Smooth muscle cell (in vitro differentiated cells): Measurements from ENCODE around the gene DIP2C. TPM values are rescaled to one million over a fixed set of nuclear protein-coding genes. Genes with fewer than 3 reads are reported as not detected.

Experiments
- DNase-seq: peaks from one replicate; lab custom pipeline; 2025; ENCODE audit not compliant: unreplicated experiment; lab: John Stamatoyannopoulos, UW
- H2AFZ ChIP-seq: fragments of 200-600 bp; sonication (generic); 2 replicates; pipeline ENCODE4 v1.6.0; 2016; ENCODE audit warnings: antibody characterized with exemption, low read depth, mild to moderate bottlenecking
- H3F3A ChIP-seq: fragments of 200-600 bp; sonication (generic); 2 replicates; pipeline ENCODE4 v1.6.0; 2017; ENCODE audit warnings: antibody characterized with exemption, low read depth
- H3K27ac ChIP-seq: fragments of 200-600 bp; sonication (generic); 2 replicates; pipeline ENCODE4 v1.5.1; 2016; ENCODE audit warnings: low read depth, mild to moderate bottlenecking
- H3K27me3 ChIP-seq: fragments of 200-600 bp; sonication (generic); 2 replicates; pipeline ENCODE4 v1.6.1; 2016; ENCODE audit warnings: low read depth, mild to moderate bottlenecking
- H3K36me3 ChIP-seq: fragments of 200-600 bp; sonication (generic); 2 replicates; pipeline ENCODE4 v1.5.1; 2016; ENCODE audit warnings: low read depth
- H3K4me1 ChIP-seq: fragments of 200-600 bp; sonication (generic); 2 replicates; pipeline ENCODE4 v1.5.1; 2016; ENCODE audit warnings: low read depth
- H3K4me2 ChIP-seq: fragments of 200-600 bp; sonication (generic); 2 replicates; pipeline ENCODE4 v1.6.0; 2016; ENCODE audit warnings: mild to moderate bottlenecking
- H3K4me3 ChIP-seq: fragments of 200-600 bp; sonication (generic); 2 replicates; pipeline ENCODE4 v1.5.1; 2016; ENCODE audit warnings: mild to moderate bottlenecking
- H3K79me2 ChIP-seq: fragments of 200-600 bp; sonication (generic); 2 replicates; pipeline ENCODE4 v1.6.0; 2016; ENCODE audit warnings: low read depth, mild to moderate bottlenecking
- H3K9ac ChIP-seq: fragments of 200-600 bp; sonication (generic); 2 replicates; pipeline ENCODE4 v1.6.0; 2016; ENCODE audit warnings: low read depth
- H3K9me3 ChIP-seq: fragments of 200-600 bp; sonication (generic); replicated peaks from 2 replicates; pipeline ENCODE4 v1.5.1; 2016; ENCODE audit warnings: low read depth
- H4K20me1 ChIP-seq: fragments of 200-600 bp; sonication (generic); 2 replicates; pipeline ENCODE4 v1.6.0; 2016; ENCODE audit warnings: low read depth
- CTCF ChIP-seq: fragments of 200-600 bp; sonication (generic); IDR thresholded peaks from 2 replicates; pipeline ENCODE4 v1.5.1; 2017; ENCODE audit warnings: borderline replicate concordance, mild to moderate bottlenecking, antibody characterized with exemption; ENCODE audit not compliant: insufficient read depth, poor library complexity, severe bottlenecking
- WGBS: methylation state at CpG from one replicate; pipeline ENCODE4 v1.1.7; 2016; ENCODE audit warnings: low lambda C conversion rate; 5-methylcytosine and 5-hydroxymethylcytosine counted together
- polyA plus RNA-seq: library from polyadenylated mRNA; unstranded; fragments of >200 nt; fragmentation: Nextera tagmentation; extraction: Ambion mirVana; gene quantifications from 2 replicates; pipeline ENCODE4 v1.2.1, GENCODE V29; 2016
- total RNA-seq: library from RNA; depleted of rRNA; stranded (reverse); fragments of >200 nt; gene quantifications from 2 replicates; pipeline ENCODE4 v1.2.3, GENCODE V29; 2014

The DIP2C gene
- total and polyA plus RNA-seq, 2 experiments from 2014 or later: 14.9 to 15.3 TPM

GRCh38 chr10:562142-562541 lies 127.3 kb downstream of the DIP2C start:
- peaks cover 93% of the 10 kb centered on the region for H3K79me2 ChIP-seq
- H4K20me1 ChIP-seq: peaks cover 92% of the 10 kb centered on the region

GRCh38 chr10:561721-562120 lies 127.7 kb downstream of the DIP2C start:
- no peak for DNase-seq
- Histone ChIP-seq H3K9ac (no peak overlapping the region), H3K79me2 (peaks cover 93% of the 10 kb centered on the region), H3K4me1 (peaks cover 9% of the 10 kb centered on the region), H3K27ac (no peak overlapping the region), H3K9me3 (no peaks in the 10 kb centered on the region), H3K4me3 (no peak overlapping the region), H2AFZ (no peak overlapping the region), H3K36me3 (no peaks in the 10 kb centered on the region), H3K4me2 (no peak overlapping the region), H3K27me3 (no peaks in the 10 kb centered on the region), H3F3A (no peaks in the 10 kb centered on the region), H4K20me1 (peaks cover 92% of the 10 kb centered on the region)
- 90% methylated on average over 12 of the region's 12 CpGs for WGBS
- TF ChIP-seq CTCF: no peak

More at GRCh38 chr10:562142-562541, 127.3 kb downstream of the DIP2C start:
- Histone ChIP-seq H3K4me3 (no peak overlapping the region), H3K36me3 (no peaks in the 10 kb centered on the region), H3K9me3 (no peaks in the 10 kb centered on the region), H3K4me1 (peaks cover 9% of the 10 kb centered on the region), H2AFZ (no peak overlapping the region), H3K27ac (no peak overlapping the region), H3K27me3 (no peaks in the 10 kb centered on the region), H3F3A (no peaks in the 10 kb centered on the region), H3K9ac (no peak overlapping the region), H3K4me2 (no peak overlapping the region)
- TF ChIP-seq CTCF: no peak
- no peak for DNase-seq
- WGBS: 94% methylated on average over 4 of the region's 4 CpGs

GRCh38 chr10:560314-560992 lies 129.0 kb downstream of the DIP2C start:
- Histone ChIP-seq H3K27me3 (no peaks in the 10 kb centered on the region), H4K20me1 (peaks cover 90% of the 10 kb centered on the region), H3K27ac (no peak overlapping the region), H3K4me1 (peaks cover 9% of the 10 kb centered on the region), H3K36me3 (no peaks in the 10 kb centered on the region), H3K4me2 (no peak overlapping the region), H3K9ac (no peak overlapping the region), H3K9me3 (no peaks in the 10 kb centered on the region), H2AFZ (no peak overlapping the region), H3K79me2 (peaks cover 85% of the 10 kb centered on the region), H3F3A (no peaks in the 10 kb centered on the region), H3K4me3 (no peak overlapping the region)
- TF ChIP-seq CTCF: no peak
- WGBS: 80% methylated on average over 11 of the region's 11 CpGs
- no peak for DNase-seq

- no peak overlapping the region for H3K4me3 ChIP-seq
- peaks cover 9% of the 10 kb centered on the region for H3K4me1 ChIP-seq
- no peaks in the 10 kb centered on the region for H3K36me3 ChIP-seq
- no peaks in the 10 kb centered on the region for H3F3A ChIP-seq
- H3K79me2 ChIP-seq: peaks cover 84% of the 10 kb centered on the region
- no peaks in the 10 kb centered on the region for H3K9me3 ChIP-seq
- no peak overlapping the region for H3K4me2 ChIP-seq
- no peak overlapping the region for H3K9ac ChIP-seq
- H4K20me1 ChIP-seq: peaks cover 91% of the 10 kb centered on the region
- no peak for TF ChIP-seq CTCF
- DNase-seq: no peak
- WGBS: 79% methylated on average over 7 of the region's 8 CpGs
- no peak overlapping the region for H3K27ac ChIP-seq
- H3K27me3 ChIP-seq: no peaks in the 10 kb centered on the region
- H2AFZ ChIP-seq: no peak overlapping the region
Observed at GRCh38 chr10:559767-560047, 129.8 kb downstream of the DIP2C start.
